GM12878 (cell line): ENCODE data around the gene MZT2A.
"Not testable (repeated sequence)": the region's sequence is repeated elsewhere in the genome, so short reads cannot be mapped to it uniquely, and the experiment has no call there.

Source experiments
- ATF3 ChIP-seq: IDR thresholded peaks from 2 replicates; pipeline ENCODE4 v1.6.1; 2011; ENCODE audit warnings: low read depth, mild to moderate bottlenecking, low read length, moderate library complexity, borderline replicate concordance; ENCODE audit errors: extremely low read depth
- CEBPB ChIP-seq, 2 experiments: fragments of 150-350 bp in 1 of 2; IDR thresholded peaks; 2 replicates each; pipeline ENCODE4 v1.6.1; 2012 to 2014; ENCODE audit warnings: low read depth in 2 of 2, low read length in 2 of 2, borderline replicate concordance in 1 of 2, inconsistent platforms in 1 of 2
- CTCF ChIP-seq, 3 experiments: IDR thresholded peaks in 2 of 3; conservative IDR thresholded peaks in 1 of 3; 2 replicates each; pipeline ENCODE4 v1.5.1; 2011; ENCODE audit warnings: low read depth in 3 of 3, low read length in 3 of 3, mild to moderate bottlenecking in 3 of 3, control low read depth in 2 of 3, moderate library complexity in 2 of 3, inconsistent platforms in 1 of 3, mixed read lengths in 1 of 3; ENCODE audit not compliant: control insufficient read depth in 2 of 3, insufficient read depth in 1 of 3; ENCODE audit errors: extremely low read depth in 1 of 3
- KDM1A ChIP-seq: fragments of 200-600 bp; sonication (generic); IDR thresholded peaks from 2 replicates; pipeline ENCODE4 v1.6.1; 2016; ENCODE audit warnings: borderline replicate concordance
- POLR2A ChIP-seq: IDR thresholded peaks from 2 replicates; pipeline ENCODE4 v1.6.1; 2011; ENCODE audit warnings: low read depth, mild to moderate bottlenecking, low read length
- POLR2AphosphoS2 ChIP-seq: IDR thresholded peaks from 2 replicates; pipeline ENCODE4 v1.6.1; 2011; ENCODE audit warnings: low read depth, mild to moderate bottlenecking, low read length, improper control_type of control experiment, moderate library complexity
- REST ChIP-seq: IDR thresholded peaks from 2 replicates; pipeline ENCODE4 v1.6.1; 2012; ENCODE audit warnings: mild to moderate bottlenecking, low read depth, low read length

GRCh38 chr2:131529864-131530445 lies 37.8 kb upstream of the MZT2A start:
- TF ChIP-seq CEBPB (IDR thresholded peaks at IDR 0.05; ENCODE audit: borderline replicate concordance in 1 of 2, low read depth in 2 of 2, low read length in 2 of 2); CTCF (IDR thresholded peaks at IDR 0.05 in 2 of 3, conservative IDR thresholded peaks at IDR 0.05 in 1 of 3; ENCODE audit: control insufficient read depth in 2 of 3, extremely low read depth in 1 of 3, insufficient read depth in 1 of 3, low read depth in 3 of 3, low read length in 3 of 3); POLR2AphosphoS2; REST; KDM1A; POLR2A; ATF3: not testable (repeated sequence)
